ENCODE results near the gene NUP107. TPM values are rescaled to one million over a fixed set of nuclear protein-coding genes. Genes with fewer than 3 reads are reported as not detected.
"Not testable (repeated sequence)": the region's sequence is repeated elsewhere in the genome, so short reads cannot be mapped to it uniquely, and the experiment has no call there.

The NUP107 gene
- polyA plus RNA-seq (ENCODE audit: insufficient read length in 10 of 10) = 10 to 100 TPM; 36.8 to 65.1 (median 43.8) TPM
- long read RNA-seq, donor 1, full-length matches to known transcripts = 2 of 2 reads
- long read RNA-seq, donor 1, partial matches to known transcripts = 0 of 2 reads
- long read RNA-seq, donor 1, other reads (novel, unspliced or antisense) = 0 of 2 reads
- long read RNA-seq, donor 2, full-length matches to known transcripts = 3 of 3 reads
- long read RNA-seq, donor 2, partial matches to known transcripts = 0 of 3 reads
- long read RNA-seq, donor 2, other reads (novel, unspliced or antisense) = 0 of 3 reads
- long read RNA-seq, donor 3 = 0 reads
- long read RNA-seq, donor 4, full-length matches to known transcripts = 3 of 3 reads
- long read RNA-seq, donor 4, partial matches to known transcripts = 0 of 3 reads
- long read RNA-seq, donor 4, other reads (novel, unspliced or antisense) = 0 of 3 reads
- long read RNA-seq, donor 5, full-length matches to known transcripts = 1 of 1 reads
- long read RNA-seq, donor 5, partial matches to known transcripts = 0 of 1 reads
- long read RNA-seq, donor 5, other reads (novel, unspliced or antisense) = 0 of 1 reads
- long read RNA-seq, donor 6, full-length matches to known transcripts = 6 of 11 reads
- long read RNA-seq, donor 6, partial matches to known transcripts = 5 of 11 reads
- long read RNA-seq, donor 6, other reads (novel, unspliced or antisense) = 0 of 11 reads
- long read RNA-seq, donor 7, full-length matches to known transcripts = 2 of 10 reads
- long read RNA-seq, donor 7, partial matches to known transcripts = 8 of 10 reads
- long read RNA-seq, donor 7, other reads (novel, unspliced or antisense) = 0 of 10 reads
- long read RNA-seq, donor 8, full-length matches to known transcripts = 2 of 8 reads
- long read RNA-seq, donor 8, partial matches to known transcripts = 6 of 8 reads
- long read RNA-seq, donor 8, other reads (novel, unspliced or antisense) = 0 of 8 reads
- long read RNA-seq, donor 9, full-length matches to known transcripts = 1 of 1 reads
- long read RNA-seq, donor 9, partial matches to known transcripts = 0 of 1 reads
- long read RNA-seq, donor 9, other reads (novel, unspliced or antisense) = 0 of 1 reads

GRCh38 chr12:68686595-68687521 lies at the start of gene NUP107:
TSS of gene NUP107 (plus strand) at chr12:68686978. CDS start at chr12:68687066, 88 bp downstream.
- peak; percentile 98 to 99 (median 98) for DNase-seq

- DNase-seq = not testable (repeated sequence)
Measured at GRCh38 chr12:68637439-68637838, 49.3 kb upstream of the NUP107 start.

- no peak for DNase-seq
Measured at GRCh38 chr12:68638171-68638570, 48.6 kb upstream of the NUP107 start.

DNA sequence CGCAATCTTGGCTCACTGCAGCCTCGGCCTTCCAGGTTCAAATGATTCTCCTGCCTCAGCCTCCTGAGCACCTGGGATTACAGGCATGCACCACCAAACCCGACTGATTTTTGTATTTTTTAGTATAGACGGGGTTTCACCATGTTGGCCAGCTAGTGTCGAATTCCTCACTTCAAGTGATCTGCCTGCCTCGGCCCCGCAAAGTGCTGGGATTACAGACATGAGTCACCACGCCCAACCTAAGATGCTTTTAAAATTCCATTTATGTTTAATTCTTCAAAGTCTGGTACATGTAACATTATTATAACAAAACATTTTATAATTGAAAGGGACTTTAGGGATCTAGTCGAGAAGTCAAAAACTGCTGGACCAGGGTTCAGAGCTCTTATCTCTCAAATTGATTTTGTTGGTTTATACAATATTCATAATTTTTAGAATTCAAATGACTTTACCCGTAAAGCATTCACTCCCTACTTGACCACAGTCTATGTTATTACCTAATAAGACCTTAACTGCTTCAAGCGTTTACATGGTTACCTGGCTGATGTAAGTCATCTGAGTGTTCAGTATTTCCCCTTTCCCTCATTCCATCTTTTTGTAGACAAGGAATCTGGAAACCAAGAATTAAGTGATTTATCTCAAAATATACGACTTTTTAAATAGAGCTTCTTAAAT lies 47.9 kb upstream of the NUP107 start:
- no peak for DNase-seq

DNA sequence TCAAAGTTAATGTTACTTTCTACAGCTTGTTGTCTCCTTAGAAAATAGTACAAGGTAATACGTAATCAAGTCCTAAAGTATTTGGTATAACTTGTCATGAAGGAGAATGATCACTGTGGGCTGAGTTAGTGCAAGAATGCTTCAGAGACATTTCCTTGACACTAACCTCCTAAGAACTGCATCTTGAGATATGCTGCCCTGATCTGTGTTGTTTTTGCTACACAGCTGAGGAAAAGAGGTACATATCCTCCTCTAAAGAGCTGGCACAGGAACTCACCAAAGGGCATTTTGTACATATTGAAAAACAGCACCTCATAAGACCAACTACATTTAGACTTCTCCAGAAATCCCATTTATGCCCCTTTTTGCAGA lies 47.4 kb upstream of the NUP107 start:
- no peak for DNase-seq

- DNase-seq = no peak
Measured at GRCh38 chr12:68641138-68641537, 45.6 kb upstream of the NUP107 start.

GRCh38 chr12:68646484-68646883 lies 40.3 kb upstream of the NUP107 start:
- DNase-seq = no peak

DNA sequence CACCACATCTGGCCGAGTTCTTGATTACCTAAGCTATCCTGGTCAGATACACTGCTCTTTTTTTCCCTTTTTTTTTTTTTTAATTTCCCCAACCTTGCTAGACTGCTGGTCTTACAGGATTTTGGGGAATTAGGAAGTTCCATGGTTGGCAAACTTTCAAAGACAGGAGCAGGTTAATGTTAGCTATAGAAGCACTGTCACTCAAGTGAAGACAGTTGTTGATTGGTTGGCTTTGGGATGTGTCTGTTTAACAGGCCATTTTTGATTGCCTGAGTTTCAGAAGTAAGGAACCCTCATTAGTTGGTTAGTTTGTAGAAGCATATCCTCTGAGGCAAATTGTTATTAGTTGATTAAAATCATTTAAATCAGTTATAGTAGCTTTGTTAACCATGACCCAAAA lies 39.3 kb upstream of the NUP107 start:
- no peak for DNase-seq

- DNase-seq = no peak
Measured at GRCh38 chr12:68648179-68648578, 38.6 kb upstream of the NUP107 start.

DNA sequence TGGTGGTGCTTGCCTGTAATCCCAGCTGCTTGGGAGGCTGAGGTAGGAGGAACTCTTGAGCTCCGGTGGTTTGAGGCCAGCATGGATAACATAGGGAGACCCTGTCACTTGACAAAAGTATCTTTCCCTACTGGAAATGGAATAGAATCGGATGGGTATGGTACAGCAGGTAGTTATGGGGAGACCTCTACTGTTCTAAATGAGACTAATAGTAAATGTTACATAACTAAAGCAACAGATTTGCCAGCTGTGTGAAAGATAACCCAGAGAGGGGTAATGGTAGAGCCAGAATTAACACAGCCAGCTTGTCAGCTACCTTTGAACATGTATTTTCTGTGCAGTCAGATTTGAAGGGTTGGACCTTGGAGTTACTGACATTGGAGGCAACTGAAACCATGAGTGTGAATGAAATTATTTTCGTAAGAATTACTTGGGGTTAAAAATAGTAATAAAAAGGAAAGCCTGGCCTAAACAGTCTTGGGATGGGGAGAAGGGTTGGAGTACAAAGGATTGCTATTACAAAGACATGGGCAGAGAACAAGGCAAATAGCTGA lies 21.7 kb upstream of the NUP107 start:
- DNase-seq = peak in 1 of 3 donors; percentile 17

- no peak for DNase-seq
Measured at GRCh38 chr12:68667291-68667690, 19.5 kb upstream of the NUP107 start.

GRCh38 chr12:68667896-68668295 lies 18.9 kb upstream of the NUP107 start:
- DNase-seq = no peak

- no peak for DNase-seq
Measured at GRCh38 chr12:68671179-68671578, 15.6 kb upstream of the NUP107 start.

DNA sequence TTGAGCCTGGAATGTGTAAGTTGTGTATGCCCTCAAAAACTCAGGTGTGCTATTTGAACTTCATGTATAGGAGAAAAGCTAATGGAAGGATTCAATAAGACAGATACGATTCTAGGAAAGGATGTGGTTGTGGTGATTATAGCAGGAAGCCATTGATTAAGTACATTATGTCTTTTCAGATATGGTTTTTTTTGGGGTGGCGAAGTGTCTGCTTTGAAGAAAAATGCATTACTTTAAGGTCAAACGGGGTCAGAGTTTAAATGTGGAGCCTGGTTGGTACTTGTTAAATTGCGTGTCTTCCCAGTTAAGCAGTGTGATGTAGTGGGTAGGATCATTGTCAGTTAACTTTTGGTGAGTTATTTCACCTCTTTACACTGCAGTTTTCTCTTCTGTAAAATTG lies 13.0 kb upstream of the NUP107 start:
- no peak for DNase-seq

DNA sequence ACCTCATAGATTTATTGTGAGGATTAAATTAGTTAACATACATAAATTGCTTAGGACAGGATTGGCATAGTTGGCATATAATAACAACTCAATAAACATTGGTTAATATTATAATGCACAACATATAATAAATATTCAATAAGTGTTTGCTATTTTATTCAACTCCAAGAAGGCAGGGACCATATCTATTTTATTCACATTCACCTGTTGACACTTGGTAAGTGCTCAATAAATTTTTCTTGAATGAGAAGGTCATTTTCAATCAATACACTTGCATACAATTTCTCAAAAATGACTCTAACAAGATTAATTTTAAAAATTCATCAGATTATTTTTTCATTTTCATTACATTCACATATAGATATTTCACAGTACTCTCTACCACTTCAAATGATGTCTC lies 12.4 kb upstream of the NUP107 start:
- no peak for DNase-seq

GRCh38 chr12:68675101-68675842 lies 11.5 kb upstream of the NUP107 start:
- no peak for DNase-seq

GRCh38 chr12:68676854-68677253 lies 9.9 kb upstream of the NUP107 start:
- not testable (repeated sequence) for DNase-seq

DNA sequence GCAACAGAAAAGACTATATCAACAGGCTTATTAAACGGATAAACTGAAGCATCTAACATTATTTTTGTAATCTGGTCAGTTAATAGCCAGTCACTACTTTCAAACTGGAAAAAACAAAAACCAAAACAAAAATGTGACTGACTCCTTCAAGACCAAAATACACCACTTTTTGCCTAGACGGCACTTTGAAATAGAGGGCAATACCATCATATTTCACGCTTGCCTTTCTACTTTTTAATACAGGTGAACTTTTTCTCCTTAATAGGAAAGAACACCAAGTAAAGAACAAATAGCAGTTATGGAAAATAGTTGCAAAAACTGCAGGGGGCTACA lies 550 bp upstream of the NUP107 start:
- no peak for DNase-seq

- DNase-seq = no peak
Measured at GRCh38 chr12:68695454-68695853, 8.7 kb downstream of the NUP107 start.

GRCh38 chr12:68699486-68699885 lies 12.7 kb downstream of the NUP107 start:
- DNase-seq = no peak

Data from muscle of back (tissue), 13 donors.